Ovary (tissue), 3 donors: Measurements from ENCODE around the gene ERN1.

Experiments used
- POLR2A ChIP-seq: fragments of 450-650 bp; IDR thresholded peaks from one replicate; pipeline ENCODE4 v1.6.1; 2017; ENCODE audit warnings: antibody characterized with exemption, mild to moderate bottlenecking, moderate library complexity
- TF ChIP-seq, protein P1 (sequence below), 3 donors: fragments of 450-650 bp in 2 of 3; fragments of 200-600 bp in 1 of 3; IDR thresholded peaks; one replicate each; pipeline versions ENCODE4 v1.5.1 to v1.8.0; 2016 to 2022; ENCODE audit warnings: antibody characterized with exemption in 3 of 3, mild to moderate bottlenecking in 1 of 3
- donor health status: DM: no; HTN: no; CAD: no.

- TF ChIP-seq, protein P1, sequence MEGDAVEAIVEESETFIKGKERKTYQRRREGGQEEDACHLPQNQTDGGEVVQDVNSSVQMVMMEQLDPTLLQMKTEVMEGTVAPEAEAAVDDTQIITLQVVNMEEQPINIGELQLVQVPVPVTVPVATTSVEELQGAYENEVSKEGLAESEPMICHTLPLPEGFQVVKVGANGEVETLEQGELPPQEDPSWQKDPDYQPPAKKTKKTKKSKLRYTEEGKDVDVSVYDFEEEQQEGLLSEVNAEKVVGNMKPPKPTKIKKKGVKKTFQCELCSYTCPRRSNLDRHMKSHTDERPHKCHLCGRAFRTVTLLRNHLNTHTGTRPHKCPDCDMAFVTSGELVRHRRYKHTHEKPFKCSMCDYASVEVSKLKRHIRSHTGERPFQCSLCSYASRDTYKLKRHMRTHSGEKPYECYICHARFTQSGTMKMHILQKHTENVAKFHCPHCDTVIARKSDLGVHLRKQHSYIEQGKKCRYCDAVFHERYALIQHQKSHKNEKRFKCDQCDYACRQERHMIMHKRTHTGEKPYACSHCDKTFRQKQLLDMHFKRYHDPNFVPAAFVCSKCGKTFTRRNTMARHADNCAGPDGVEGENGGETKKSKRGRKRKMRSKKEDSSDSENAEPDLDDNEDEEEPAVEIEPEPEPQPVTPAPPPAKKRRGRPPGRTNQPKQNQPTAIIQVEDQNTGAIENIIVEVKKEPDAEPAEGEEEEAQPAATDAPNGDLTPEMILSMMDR (IDR thresholded peaks at IDR 0.05) = no peak
- no peak for TF ChIP-seq POLR2A
Measured at GRCh38 chr17:64128787-64129514, 993 bp downstream of the ERN1 start.
